ENCODE results near the gene PRKRA. TPM values are rescaled to one million over a fixed set of nuclear protein-coding genes. Genes with fewer than 3 reads are reported as not detected.
A peak's percentile ranks its signal among the peaks of the same experiment; 100 is the strongest.

Gene PRKRA
- total and polyA plus RNA-seq, 3 donors from 2014 or later = 87.5 to 108 (median 103) TPM

GRCh38 chr2:178469219-178469849 is 18.4 kb upstream of the PRKRA start:
- DNase-seq = no peak
- no peaks in the 10 kb centered on the region for H3K9me3 ChIP-seq
- no peak overlapping the region for H3K4me3 ChIP-seq
- no peak overlapping the region for H3K27ac ChIP-seq
- no peaks in the 10 kb centered on the region for H3K36me3 ChIP-seq (ENCODE audit: low read depth, missing control alignments)
- intact Hi-C loops (cut with DNase I; ENCODE audit: low total_unique reads) = no loop called here
- TF ChIP-seq POLR2A (IDR thresholded peaks at IDR 0.05) = no peak
- TF ChIP-seq CTCF (IDR thresholded peaks at IDR 0.05) = no peak
- no peaks in the 10 kb centered on the region for H3K27me3 ChIP-seq
- WGBS, 2 donors = 89 to 94% methylated on average over 7 of the region's 7 CpGs
- H3K4me1 ChIP-seq = no peaks in the 10 kb centered on the region

GRCh38 chr2:178457390-178457886 is 6.5 kb upstream of the PRKRA start:
- WGBS, 2 donors = 93 to 99% methylated on average over 11 of the region's 11 CpGs
- intact Hi-C loops (cut with DNase I; ENCODE audit: low total_unique reads) = no loop called here
- Histone ChIP-seq H3K4me1 (no peaks in the 10 kb centered on the region), H3K4me3 (no peak overlapping the region), H3K27me3 (no peaks in the 10 kb centered on the region), H3K27ac (no peak overlapping the region), H3K9me3 (no peaks in the 10 kb centered on the region), H3K36me3 (ENCODE audit: low read depth, missing control alignments) (no peaks in the 10 kb centered on the region)
- TF ChIP-seq POLR2A (IDR thresholded peaks at IDR 0.05) (no peak), CTCF (IDR thresholded peaks at IDR 0.05) (no peak)
- DNase-seq = no peak

- DNase-seq = no peak
- Histone ChIP-seq H3K27me3 (no peaks in the 10 kb centered on the region), H3K4me1 (no peaks in the 10 kb centered on the region), H3K4me3 (no peak overlapping the region), H3K9me3 (no peaks in the 10 kb centered on the region), H3K36me3 (ENCODE audit: low read depth, missing control alignments) (no peaks in the 10 kb centered on the region), H3K27ac (no peak overlapping the region)
- intact Hi-C loops (cut with DNase I; ENCODE audit: low total_unique reads) = no loop called here
- TF ChIP-seq POLR2A (IDR thresholded peaks at IDR 0.05) (no peak), CTCF (IDR thresholded peaks at IDR 0.05) (no peak)
- 89 to 92% methylated on average over 5 of the region's 5 CpGs for WGBS, 2 donors
These were observed 5.0 kb upstream of the PRKRA start for GRCh38 chr2:178455947-178456346.

DNA sequence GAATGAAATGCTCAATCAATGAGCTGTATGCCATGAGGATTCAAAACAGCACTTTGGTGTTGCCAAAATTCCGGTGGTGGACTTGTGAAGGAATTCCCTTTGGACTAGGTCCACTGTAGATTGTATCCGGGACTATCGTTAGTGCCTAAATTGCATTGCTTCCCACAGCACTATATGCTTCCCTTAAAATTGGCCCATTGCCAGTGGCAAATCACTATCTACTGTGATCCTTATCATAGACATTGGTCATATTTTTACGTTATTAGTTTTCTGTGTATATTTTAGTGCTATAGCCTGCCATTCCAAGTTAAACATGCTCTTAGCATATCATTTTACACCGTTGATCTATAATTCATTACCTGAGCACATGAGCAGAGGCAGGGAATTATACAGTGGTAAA is 1.9 kb upstream of the PRKRA start:
- Histone ChIP-seq H3K9me3 (no peaks in the 10 kb centered on the region), H3K27ac (no peak overlapping the region), H3K36me3 (ENCODE audit: low read depth, missing control alignments) (no peaks in the 10 kb centered on the region), H3K27me3 (no peaks in the 10 kb centered on the region), H3K4me1 (peaks cover 6% of the 10 kb centered on the region), H3K4me3 (no peak overlapping the region)
- no peak for DNase-seq
- TF ChIP-seq CTCF (IDR thresholded peaks at IDR 0.05) = no peak
- TF ChIP-seq POLR2A (IDR thresholded peaks at IDR 0.05) = no peak
- intact Hi-C loops (cut with DNase I; ENCODE audit: low total_unique reads) = no loop called here
- 57 to 58% methylated on average over 5 of the region's 5 CpGs for WGBS, 2 donors

GRCh38 chr2:178452334-178452733 is 1.4 kb upstream of the PRKRA start:
- peaks cover 6% of the 10 kb centered on the region for H3K4me1 ChIP-seq
- H3K9me3 ChIP-seq = no peaks in the 10 kb centered on the region
- H3K4me3 ChIP-seq = peak overlapping the region in 1 of 2 donors; percentile 76
- H3K27me3 ChIP-seq = no peaks in the 10 kb centered on the region
- WGBS, 2 donors = 60 to 83% methylated on average over 2 of the region's 2 CpGs
- TF ChIP-seq POLR2A (IDR thresholded peaks at IDR 0.05) = no peak
- TF ChIP-seq CTCF (IDR thresholded peaks at IDR 0.05) = no peak
- intact Hi-C loops (cut with DNase I; ENCODE audit: low total_unique reads) = no loop called here
- no peaks in the 10 kb centered on the region for H3K36me3 ChIP-seq (ENCODE audit: low read depth, missing control alignments)
- peak overlapping the region in 1 of 2 donors; percentile 99 for H3K27ac ChIP-seq
- DNase-seq = no peak

Data from testis (tissue), 3 donors.